LNCaP clone FGC (cell line): Measurements from ENCODE around the gene ZBED1.
"Not testable (repeated sequence)": the region's sequence is repeated elsewhere in the genome, so short reads cannot be mapped to it uniquely, and the experiment has no call there.

ENCODE experiments used
- DNase-seq: peaks from one replicate; pipeline ENCODE4 v3.0.0-alpha.2; 2011; ENCODE audit warnings: low read depth
- H3K4me3 ChIP-seq: 2 replicates; pipeline ENCODE4 v1.5.1; 2011; ENCODE audit warnings: mild to moderate bottlenecking, low read depth, low read length, control low read depth
- TF ChIP-seq, protein P1 (sequence below): IDR thresholded peaks from 2 replicates; pipeline ENCODE4 v1.5.1; 2012; ENCODE audit warnings: mild to moderate bottlenecking; ENCODE audit not compliant: control insufficient read depth, insufficient read depth; ENCODE audit errors: extremely low read depth

The ZBED1 gene

GRCh38 chrX:2507904-2508627 is 7.3 kb upstream of the ZBED1 start:
- DNase-seq = no peak
- TF ChIP-seq, protein P1, sequence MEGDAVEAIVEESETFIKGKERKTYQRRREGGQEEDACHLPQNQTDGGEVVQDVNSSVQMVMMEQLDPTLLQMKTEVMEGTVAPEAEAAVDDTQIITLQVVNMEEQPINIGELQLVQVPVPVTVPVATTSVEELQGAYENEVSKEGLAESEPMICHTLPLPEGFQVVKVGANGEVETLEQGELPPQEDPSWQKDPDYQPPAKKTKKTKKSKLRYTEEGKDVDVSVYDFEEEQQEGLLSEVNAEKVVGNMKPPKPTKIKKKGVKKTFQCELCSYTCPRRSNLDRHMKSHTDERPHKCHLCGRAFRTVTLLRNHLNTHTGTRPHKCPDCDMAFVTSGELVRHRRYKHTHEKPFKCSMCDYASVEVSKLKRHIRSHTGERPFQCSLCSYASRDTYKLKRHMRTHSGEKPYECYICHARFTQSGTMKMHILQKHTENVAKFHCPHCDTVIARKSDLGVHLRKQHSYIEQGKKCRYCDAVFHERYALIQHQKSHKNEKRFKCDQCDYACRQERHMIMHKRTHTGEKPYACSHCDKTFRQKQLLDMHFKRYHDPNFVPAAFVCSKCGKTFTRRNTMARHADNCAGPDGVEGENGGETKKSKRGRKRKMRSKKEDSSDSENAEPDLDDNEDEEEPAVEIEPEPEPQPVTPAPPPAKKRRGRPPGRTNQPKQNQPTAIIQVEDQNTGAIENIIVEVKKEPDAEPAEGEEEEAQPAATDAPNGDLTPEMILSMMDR = no peak
- no peak overlapping the region for H3K4me3 ChIP-seq

GRCh38 chrX:2507196-2507595 is 6.4 kb upstream of the ZBED1 start:
- H3K4me3 ChIP-seq = no peak overlapping the region
- DNase-seq = no peak
- TF ChIP-seq, protein P1 = no peak

DNA sequence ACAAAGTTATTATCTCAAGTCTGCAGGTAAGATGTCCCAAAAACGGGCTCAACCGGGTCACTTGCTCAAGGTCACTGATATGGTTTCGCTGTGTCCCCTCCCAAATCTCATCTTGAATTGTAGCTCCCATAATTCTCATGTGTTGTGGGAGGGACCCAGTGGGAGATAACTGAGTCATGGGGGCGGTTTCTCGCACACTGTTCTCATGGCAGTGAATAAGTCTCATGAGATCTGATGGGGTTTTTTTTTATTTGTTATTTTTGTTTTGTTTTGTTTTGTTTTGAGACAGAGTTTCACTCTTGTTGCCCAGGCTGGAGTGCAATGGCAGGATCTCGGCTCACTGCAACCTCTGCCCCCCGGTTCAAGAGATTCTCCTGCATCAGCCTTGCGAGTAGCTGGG is 4.6 kb upstream of the ZBED1 start:
- not testable (repeated sequence) for H3K4me3 ChIP-seq, DNase-seq

DNA sequence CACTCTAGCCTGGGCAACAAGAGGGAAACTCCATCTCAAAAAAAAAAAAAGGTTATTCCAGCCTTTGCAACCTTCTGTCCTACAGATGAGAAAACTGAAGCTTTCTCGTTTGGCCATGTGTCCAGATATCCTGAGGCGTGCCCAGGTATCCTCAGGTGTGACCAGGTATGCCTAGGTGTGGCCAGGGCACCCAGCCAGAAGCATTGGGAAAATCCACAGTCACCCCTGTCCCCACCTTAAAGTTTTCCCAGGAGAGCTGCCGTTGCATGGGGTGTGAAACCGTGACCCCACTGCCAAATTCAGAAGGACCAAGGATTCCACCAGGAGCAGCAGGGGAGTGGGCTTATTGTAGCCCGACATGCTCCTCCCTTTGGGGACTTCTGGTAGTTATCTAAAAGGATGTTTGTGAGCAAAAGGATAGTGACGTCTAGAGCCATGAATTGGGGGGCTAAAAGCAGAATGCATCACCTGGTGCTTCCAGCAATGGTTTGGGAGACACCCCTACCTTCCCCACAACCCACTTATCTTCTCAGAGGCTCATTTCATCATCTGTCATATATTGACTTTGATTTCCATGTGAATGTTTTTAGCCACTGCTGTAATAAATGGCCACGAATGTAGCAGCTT is 4.0 kb upstream of the ZBED1 start:
- TF ChIP-seq, protein P1 = no peak
- DNase-seq = no peak
- H3K4me3 ChIP-seq = no peak overlapping the region

DNA sequence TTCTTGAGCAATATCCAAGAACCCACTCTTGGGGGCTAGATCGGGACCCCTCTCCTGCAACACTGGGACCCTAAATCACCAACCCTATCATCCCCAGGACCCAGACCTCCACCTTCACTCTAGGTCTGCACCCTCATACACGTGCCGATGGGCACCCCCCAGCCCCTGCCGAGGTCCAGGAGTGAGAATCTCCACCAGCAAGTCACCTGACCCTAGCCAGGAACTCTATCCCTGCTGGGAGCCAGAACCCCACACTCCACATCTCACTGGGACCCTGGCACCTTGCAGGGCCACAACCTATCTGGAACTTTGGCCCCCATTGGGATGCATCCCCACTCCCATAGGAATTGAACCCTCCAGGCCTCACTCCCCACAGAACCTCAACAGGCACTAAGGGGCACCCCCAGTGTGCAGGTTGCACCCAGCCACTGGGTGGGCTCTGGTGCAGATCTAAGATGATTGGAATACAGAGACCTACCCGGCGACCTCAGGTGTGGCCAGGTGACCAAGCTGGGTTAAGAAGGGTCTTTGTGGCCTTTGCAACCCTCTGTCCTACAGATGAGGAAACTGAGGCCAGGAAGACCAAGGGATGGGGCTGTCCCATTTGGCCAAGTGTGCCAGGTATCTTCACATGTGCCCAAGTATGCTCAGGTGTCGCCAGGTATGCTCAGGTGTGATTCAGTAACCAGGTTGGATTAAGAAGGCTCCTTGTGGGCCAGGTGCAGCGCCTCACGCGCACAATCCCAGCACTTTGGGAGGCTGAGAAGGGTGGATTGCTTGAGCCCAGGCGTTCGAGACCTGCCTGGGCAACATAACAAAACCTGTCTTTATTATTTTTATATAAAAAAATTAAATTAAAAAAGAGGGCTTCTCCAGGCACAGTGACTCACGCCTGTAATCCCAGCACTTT is 3.1 kb upstream of the ZBED1 start:
- TF ChIP-seq, protein P1 = no peak
- H3K4me3 ChIP-seq = no peak overlapping the region
- DNase-seq = no peak

DNA sequence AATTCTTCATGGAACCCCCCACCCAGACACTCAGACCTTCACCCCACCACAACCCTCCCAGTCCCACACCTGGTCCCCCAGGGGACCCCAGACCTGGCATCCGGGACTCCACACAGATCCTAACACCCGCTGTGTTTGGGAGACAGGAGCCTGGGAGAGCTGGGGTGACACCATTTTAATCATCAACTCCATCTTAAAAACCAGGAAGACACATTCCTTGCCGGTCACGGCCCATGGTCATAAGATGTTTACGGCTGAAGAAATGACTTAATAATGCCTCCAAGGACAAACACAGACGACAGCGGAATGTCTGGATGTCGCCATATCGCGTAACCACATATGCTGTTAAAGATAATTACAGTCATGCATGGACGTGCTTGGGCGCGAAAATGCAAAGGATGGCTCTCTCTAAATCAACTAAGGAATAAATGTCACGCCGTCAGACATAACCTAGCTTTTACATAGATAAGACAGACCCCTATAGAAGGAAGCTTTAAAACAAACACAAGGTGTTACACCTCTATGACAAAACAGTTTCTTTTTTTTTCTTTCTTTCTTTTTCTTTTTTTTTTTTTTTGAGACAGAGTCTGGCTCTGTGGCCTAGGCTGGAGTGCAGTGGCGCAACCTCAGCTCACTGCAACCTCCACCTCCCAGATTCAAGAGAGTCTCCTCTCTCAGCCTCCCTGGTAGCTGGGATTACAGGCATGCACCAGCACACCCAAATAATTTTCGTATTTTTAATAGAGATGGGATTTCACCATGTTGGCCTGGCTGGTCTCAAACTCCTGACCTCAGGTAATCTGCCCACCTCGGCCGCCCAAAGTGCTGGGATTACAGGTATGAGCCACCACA is 2.1 kb upstream of the ZBED1 start:
- H3K4me3 ChIP-seq = no peak overlapping the region
- no peak for DNase-seq
- TF ChIP-seq, protein P1 = no peak
